ENCODE measurements around the gene CTSF.
"Not testable (repeated sequence)": the region's sequence is repeated elsewhere in the genome, so short reads cannot be mapped to it uniquely, and the experiment has no call there.

The CTSF gene

GRCh38 chr11:66589315-66589714 lies 20.9 kb upstream of the CTSF start:
- not testable (repeated sequence) for DNase-seq

- no peak for DNase-seq
Measured at GRCh38 chr11:66586136-66586535, 17.7 kb upstream of the CTSF start.

GRCh38 chr11:66585447-66585846 lies 17.0 kb upstream of the CTSF start:
- DNase-seq = not testable (repeated sequence)

- not testable (repeated sequence) for DNase-seq
Measured at GRCh38 chr11:66582565-66583147, 14.2 kb upstream of the CTSF start.

- no peak for DNase-seq
Measured at GRCh38 chr11:66581261-66581660, 12.9 kb upstream of the CTSF start.

GRCh38 chr11:66580803-66581202 lies 12.4 kb upstream of the CTSF start:
- no peak for DNase-seq

- DNase-seq = peak; percentile 92
Measured at GRCh38 chr11:66579017-66579606, 10.7 kb upstream of the CTSF start.

- no peak for DNase-seq
Measured at GRCh38 chr11:66570850-66571180, 2.4 kb upstream of the CTSF start.

GRCh38 chr11:66570079-66570849 lies 1.9 kb upstream of the CTSF start:
- DNase-seq = no peak

GRCh38 chr11:66569076-66569475 lies 670 bp upstream of the CTSF start:
- DNase-seq = no peak

GRCh38 chr11:66567787-66568123 lies 651 bp downstream of the CTSF start:
- no peak for DNase-seq

GRCh38 chr11:66566221-66566620 lies 2.2 kb downstream of the CTSF start:
- DNase-seq = no peak

GRCh38 chr11:66564984-66565383 lies 3.4 kb downstream of the CTSF start:
- no peak for DNase-seq

- no peak for DNase-seq
Measured at GRCh38 chr11:66564538-66564937, 3.9 kb downstream of the CTSF start.

GRCh38 chr11:66563832-66564231 lies 4.6 kb downstream of the CTSF start:
- no peak for DNase-seq

- DNase-seq = no peak
Measured at GRCh38 chr11:66562907-66563583, 5.4 kb downstream of the CTSF start.

- no peak for DNase-seq
Measured at GRCh38 chr11:66562275-66562674, 6.1 kb downstream of the CTSF start.

GRCh38 chr11:66561975-66562248 lies 6.5 kb downstream of the CTSF start:
- no peak for DNase-seq

- DNase-seq = no peak
Measured at GRCh38 chr11:66561178-66561974, 7.0 kb downstream of the CTSF start.

GRCh38 chr11:66559866-66560676 lies 8.3 kb downstream of the CTSF start:
- DNase-seq = no peak

- peak; percentile 74 for DNase-seq
Measured at GRCh38 chr11:66559142-66559865, 9.1 kb downstream of the CTSF start.

Measured in activated effector memory CD4-positive, alpha-beta T cell treated with anti-CD3 and anti-CD28 coated beads, Interleukin-2, amount 50 U/mL, for 16 hours (primary cell).